DOHH2 (cell line): ENCODE data around the gene CTRB2.
"Not testable (repeated sequence)": the region's sequence is repeated elsewhere in the genome, so short reads cannot be mapped to it uniquely, and the experiment has no call there.

Experiments used
- H3F3A ChIP-seq: fragments of 200-600 bp; sonication (generic), shearing (Covaris generic); 2 replicates; pipeline ENCODE4 v1.6.0; 2016; ENCODE audit warnings: antibody characterized with exemption, mild to moderate bottlenecking; ENCODE audit not compliant: control insufficient read depth, insufficient read depth
- H3K27ac ChIP-seq: fragments of 200-600 bp; sonication (generic); 2 replicates; pipeline ENCODE4 v1.5.1; 2014; ENCODE audit warnings: low read depth, mild to moderate bottlenecking, low read length, moderate library complexity
- H3K27me3 ChIP-seq: fragments of 200-600 bp; sonication (generic); 2 replicates; pipeline ENCODE4 v1.6.1; 2014; ENCODE audit warnings: mild to moderate bottlenecking, low read length, mixed read lengths; ENCODE audit not compliant: control insufficient read depth
- H3K36me3 ChIP-seq: fragments of 200-600 bp; sonication (generic); 2 replicates; pipeline ENCODE4 v1.6.1; 2014; ENCODE audit warnings: mild to moderate bottlenecking, low read length, moderate library complexity, mixed read lengths; ENCODE audit not compliant: control insufficient read depth
- H3K4me1 ChIP-seq: fragments of 200-600 bp; sonication (generic); 2 replicates; pipeline ENCODE4 v1.6.1; 2014; ENCODE audit warnings: mild to moderate bottlenecking, low read length, mixed read lengths; ENCODE audit not compliant: control insufficient read depth
- H3K4me2 ChIP-seq: fragments of 200-600 bp; sonication (generic); 2 replicates; pipeline ENCODE4 v1.6.0; 2014; ENCODE audit warnings: mild to moderate bottlenecking, low read length, moderate library complexity
- H3K4me3 ChIP-seq: fragments of 200-600 bp; sonication (generic); 2 replicates; pipeline ENCODE4 v1.5.1; 2014; ENCODE audit warnings: mild to moderate bottlenecking, low read length, mixed read lengths
- H3K79me2 ChIP-seq: fragments of 200-600 bp; sonication (generic); 2 replicates; pipeline ENCODE4 v1.6.1; 2014; ENCODE audit warnings: mild to moderate bottlenecking, low read length, mixed read lengths; ENCODE audit not compliant: control insufficient read depth
- H3K9me2 ChIP-seq: fragments of 200-600 bp; sonication (generic); replicated peaks from 2 replicates; pipeline ENCODE4 v1.6.1; 2014; ENCODE audit warnings: mild to moderate bottlenecking, low read length, mixed read lengths; ENCODE audit not compliant: control insufficient read depth
- H3K9me3 ChIP-seq: fragments of 200-600 bp; sonication (generic); 2 replicates; pipeline ENCODE4 v1.6.1; 2014; ENCODE audit warnings: antibody characterized with exemption, low read length, mixed read lengths; ENCODE audit not compliant: control insufficient read depth, insufficient read depth
- H4K20me1 ChIP-seq: fragments of 200-600 bp; sonication (generic); 2 replicates; pipeline ENCODE4 v1.6.0; 2014; ENCODE audit warnings: low read depth, mild to moderate bottlenecking, antibody characterized with exemption, low read length, moderate library complexity; ENCODE audit not compliant: control insufficient read depth, insufficient read depth
- CTCF ChIP-seq: fragments of 200-600 bp; sonication (generic); IDR thresholded peaks from one replicate; pipeline ENCODE4 v1.5.1; 2014; ENCODE audit warnings: antibody characterized with exemption, mild to moderate bottlenecking, low read depth, low read length; ENCODE audit not compliant: poor library complexity, severe bottlenecking
- EZH2phosphoT487 ChIP-seq: fragments of 200-600 bp; sonication (generic); IDR thresholded peaks from 2 replicates; pipeline ENCODE4 v1.6.1; 2017; ENCODE audit warnings: borderline replicate concordance, mild to moderate bottlenecking, antibody characterized with exemption, low read length, moderate library complexity, mixed read lengths

The CTRB2 gene

GRCh38 chr16:75225678-75226515 lies 18.9 kb upstream of the CTRB2 start:
- H3K36me3 ChIP-seq = no peaks in the 10 kb centered on the region
- no peak overlapping the region for H3K4me2 ChIP-seq
- H3K9me2 ChIP-seq = no peaks in the 10 kb centered on the region
- H4K20me1 ChIP-seq = no peaks in the 10 kb centered on the region
- no peaks in the 10 kb centered on the region for H3F3A ChIP-seq
- no peaks in the 10 kb centered on the region for H3K27me3 ChIP-seq
- no peaks in the 10 kb centered on the region for H3K9me3 ChIP-seq
- no peaks in the 10 kb centered on the region for H3K4me1 ChIP-seq
- H3K79me2 ChIP-seq = no peaks in the 10 kb centered on the region
- no peak for TF ChIP-seq EZH2phosphoT487
- no peak for TF ChIP-seq CTCF
- no peak overlapping the region for H3K4me3 ChIP-seq
- no peak overlapping the region for H3K27ac ChIP-seq

- Histone ChIP-seq H3K4me2 (no peak overlapping the region), H4K20me1 (no peaks in the 10 kb centered on the region), H3K27ac (no peak overlapping the region), H3K79me2 (no peaks in the 10 kb centered on the region), H3K36me3 (no peaks in the 10 kb centered on the region), H3K9me3 (no peaks in the 10 kb centered on the region), H3K4me1 (no peaks in the 10 kb centered on the region), H3K4me3 (no peak overlapping the region), H3K9me2 (no peaks in the 10 kb centered on the region), H3F3A (no peaks in the 10 kb centered on the region), H3K27me3 (no peaks in the 10 kb centered on the region)
- TF ChIP-seq CTCF (no peak), EZH2phosphoT487 (no peak)
Observed at GRCh38 chr16:75225092-75225491, 18.1 kb upstream of the CTRB2 start.

GRCh38 chr16:75224306-75225082 lies 17.5 kb upstream of the CTRB2 start:
- TF ChIP-seq CTCF (no peak), EZH2phosphoT487 (no peak)

GRCh38 chr16:75223129-75223528 lies 16.2 kb upstream of the CTRB2 start:
- not testable (repeated sequence) for H3K27me3 ChIP-seq, H3K4me3 ChIP-seq, H3K4me2 ChIP-seq, H3F3A ChIP-seq, H3K27ac ChIP-seq, H3K36me3 ChIP-seq, H3K9me2 ChIP-seq, H3K9me3 ChIP-seq, H4K20me1 ChIP-seq, H3K79me2 ChIP-seq, H3K4me1 ChIP-seq

More at GRCh38 chr16:75224306-75225082, 17.5 kb upstream of the CTRB2 start:
- Histone ChIP-seq H3K9me2 (no peaks in the 10 kb centered on the region), H4K20me1 (no peaks in the 10 kb centered on the region), H3K4me2 (no peak overlapping the region), H3K9me3 (no peaks in the 10 kb centered on the region), H3K4me3 (no peak overlapping the region), H3K4me1 (no peaks in the 10 kb centered on the region), H3F3A (no peaks in the 10 kb centered on the region), H3K79me2 (no peaks in the 10 kb centered on the region), H3K27me3 (no peaks in the 10 kb centered on the region), H3K36me3 (no peaks in the 10 kb centered on the region), H3K27ac (no peak overlapping the region)
